ENCODE measurements around the gene COMT. TPM values are rescaled to one million over a fixed set of nuclear protein-coding genes. Genes with fewer than 3 reads are reported as not detected.

COMT gene
- total and polyA plus RNA-seq, 2 of the 4 experiments (the other 2 are of a cell fraction), result 202 to 347 TPM

GRCh38 chr22:19960491-19961200 is 19.1 kb downstream of the COMT start:
- Histone ChIP-seq H3K36me3 (ENCODE audit: control insufficient read depth, insufficient read depth, low read length) (peaks cover 27% of the 10 kb centered on the region), H2AFZ (replicated peaks; ENCODE audit: low read length, poor library complexity) (no peak overlapping the region), H3K9me3 (ENCODE audit: control insufficient read depth, insufficient read depth, low read length) (no peaks in the 10 kb centered on the region), H4K20me1 (ENCODE audit: insufficient read depth, low read length) (peaks cover 45% of the 10 kb centered on the region), H3K23ac (ENCODE audit: low read depth, low read length) (peak overlapping the region; percentile 29; the same call in 1 of the 2 replicates), H2BK5ac (ENCODE audit: low read depth, low read length, poor library complexity, severe bottlenecking) (no peak overlapping the region), H2AK9ac (replicated peaks; ENCODE audit: low read depth, low read length, poor library complexity) (no peak overlapping the region), H3K4ac (ENCODE audit: low read depth, low read length) (no peak overlapping the region), H3K14ac (replicated peaks; ENCODE audit: low read depth, low read length) (no peak overlapping the region), H3K4me3 (ENCODE audit: insufficient read depth, low read depth, low read length) (no peak overlapping the region), H2BK20ac (ENCODE audit: low read depth, low read length) (no peak overlapping the region), H2BK15ac (ENCODE audit: low read depth, low read length) (no peak overlapping the region), H3K79me1 (ENCODE audit: low read depth in 1 of 2, low read length in 2 of 2) (peaks cover 27 to 67% of the 10 kb centered on the region in 2 experiments), H3K9me1 (ENCODE audit: insufficient read depth, low read length) (peaks cover 20% of the 10 kb centered on the region), H4K91ac (ENCODE audit: insufficient read depth, low read depth, low read length) (no peak overlapping the region), H4K8ac (ENCODE audit: low read depth in 2 of 2, low read length in 2 of 2) (no peak overlapping the region), H3K18ac (ENCODE audit: low read depth, low read length) (no peak overlapping the region), H3K4me1 (ENCODE audit: control insufficient read depth, insufficient read depth, low read length) (peaks cover 25% of the 10 kb centered on the region), H3K4me2 (ENCODE audit: low read depth, low read length) (no peak overlapping the region), H3K9ac (ENCODE audit: low read depth, low read length) (no peak overlapping the region), H3K27me3 (ENCODE audit: control insufficient read depth, insufficient read depth, low read length) (no peaks in the 10 kb centered on the region), H4K5ac (ENCODE audit: low read depth, low read length) (no peak overlapping the region), H2BK120ac (ENCODE audit: low read depth, low read length) (no peak overlapping the region), H3K56ac (ENCODE audit: extremely low read depth, insufficient read depth, low read length) (no peak overlapping the region), H2AK5ac (ENCODE audit: low read depth, low read length) (no peak overlapping the region; the same call in 1 of the 2 replicates), H3K27ac (ENCODE audit: insufficient read depth, low read length) (no peak overlapping the region)
- no TSS peak for BruUV-seq (replicated peaks)
- intact Hi-C loops (cut with micrococcal nuclease), result no loop called here
- POLR2A ChIA-PET (ENCODE audit: unreplicated experiment), result no interaction called here
- CTCF ChIA-PET, result no interaction called here
- DNase-seq (no peak), ATAC-seq (ENCODE audit: low read depth) (no peak)
- dilution Hi-C loops (cut with HindIII; ENCODE audit: low sequenced_read_pairs, unreplicated experiment), result no loop called here
- in situ Hi-C loops (cut with MboI; ENCODE audit: low sequenced_read_pairs), result no loop called here
- WGBS, 2 experiments (ENCODE audit: extremely low coverage in 2 of 2, insufficient read length in 1 of 2), result 87% methylated on average over 3 of the region's 12 CpGs; no CpG with 5 or more reads in 1 of the 2 experiments
- TF ChIP-seq CEBPB (IDR thresholded peaks at IDR 0.05; ENCODE audit: low read depth, low read length) (no peak), SMC3 (IDR thresholded peaks at IDR 0.05; ENCODE audit: low read depth, low read length) (no peak), RFX5 (IDR thresholded peaks at IDR 0.05; ENCODE audit: low read depth, low read length) (no peak)
